HepG2 (cell line): ENCODE data around the gene NAIF1. TPM values are rescaled to one million over a fixed set of nuclear protein-coding genes. Genes with fewer than 3 reads are reported as not detected.

Experiments
- ADNP ChIP-seq: sonication (generic); formaldehyde crosslinking; IDR thresholded peaks from 2 replicates; pipeline ENCODE4 v1.4.0; 2020; ENCODE audit warnings: missing genetic modification reagents
- ARHGAP35 ChIP-seq: sonication (generic); formaldehyde crosslinking; IDR thresholded peaks from 2 replicates; pipeline ENCODE4 v1.9.0; 2022; ENCODE audit warnings: mild to moderate bottlenecking, inconsistent platforms, moderate library complexity, missing genetic modification reagents, borderline replicate concordance
- CHD4 ChIP-seq: fragments of 200-600 bp; sonication (generic); IDR thresholded peaks from 2 replicates; pipeline ENCODE4 v1.7.0; 2017; ENCODE audit warnings: mild to moderate bottlenecking, low read length, borderline replicate concordance
- ELF3 ChIP-seq: IDR thresholded peaks from 2 replicates; pipeline ENCODE4 v1.6.1; 2016; ENCODE audit warnings: missing genetic modification reagents, missing compliant biosample characterization
- HBP1 ChIP-seq: IDR thresholded peaks from 2 replicates; pipeline ENCODE4 v1.6.1; 2016; ENCODE audit warnings: low read depth, control low read depth
- HNRNPL ChIP-seq: fragments of 200-400 bp; formaldehyde crosslinking; IDR thresholded peaks from 2 replicates; pipeline ENCODE4 v1.6.1; 2017; ENCODE audit warnings: mild to moderate bottlenecking, low read depth, low read length
- MAFK ChIP-seq, 2 experiments: IDR thresholded peaks in 1 of 2; conservative IDR thresholded peaks in 1 of 2; 2 replicates each; pipeline ENCODE4 v1.6.1; 2011; ENCODE audit warnings: improper control_type of control experiment in 2 of 2, low read length in 2 of 2
- MAX ChIP-seq: IDR thresholded peaks from 2 replicates; pipeline ENCODE4 v1.6.1; 2012; ENCODE audit warnings: inconsistent platforms
- MTA3 ChIP-seq: sonication (generic); formaldehyde crosslinking; IDR thresholded peaks from 2 replicates; pipeline ENCODE4 v1.4.0; 2020; ENCODE audit warnings: missing genetic modification reagents
- MXI1 ChIP-seq: IDR thresholded peaks from 3 replicates; pipeline ENCODE4 v1.6.1; 2012; ENCODE audit warnings: low read depth, low read length, inconsistent platforms, borderline replicate concordance
- PHF5A ChIP-seq: IDR thresholded peaks from one replicate; pipeline ENCODE4 v1.6.1; 2018; ENCODE audit warnings: low read depth, missing genetic modification reagents; ENCODE audit not compliant: unreplicated experiment
- SMAD1 ChIP-seq: sonication (generic); formaldehyde crosslinking; IDR thresholded peaks from 2 replicates; pipeline ENCODE4 v1.4.0; 2020; ENCODE audit warnings: missing genetic modification reagents, low read depth, mild to moderate bottlenecking, borderline replicate concordance
- ZBTB43 ChIP-seq: sonication (generic); formaldehyde crosslinking; conservative IDR thresholded peaks from 2 replicates; pipeline ENCODE4 v1.4.0; 2020; ENCODE audit warnings: missing genetic modification reagents
- ZC3H4 ChIP-seq: sonication (generic); formaldehyde crosslinking; IDR thresholded peaks from 2 replicates; pipeline ENCODE4 v1.4.0; 2020; ENCODE audit warnings: missing genetic modification reagents, borderline replicate concordance
- ZMYM3 ChIP-seq: sonication (generic); formaldehyde crosslinking; IDR thresholded peaks from 2 replicates; pipeline ENCODE4 v1.5.1; 2020; ENCODE audit warnings: mild to moderate bottlenecking, missing genetic modification reagents
- ZNF136 ChIP-seq: sonication (generic); formaldehyde crosslinking; IDR thresholded peaks from 2 replicates; pipeline ENCODE4 v1.8.1; 2022; ENCODE audit warnings: low read depth, mild to moderate bottlenecking, moderate library complexity, missing genetic modification reagents
- ZNF263 ChIP-seq: sonication (generic); formaldehyde crosslinking; IDR thresholded peaks from 2 replicates; pipeline ENCODE4 v1.4.0; 2020; ENCODE audit warnings: missing genetic modification reagents
- ZNF460 ChIP-seq: sonication (generic); formaldehyde crosslinking; IDR thresholded peaks from 2 replicates; pipeline ENCODE4 v1.5.1; 2020; ENCODE audit warnings: missing genetic modification reagents, mild to moderate bottlenecking, borderline replicate concordance
- ZNF597 ChIP-seq: sonication (generic); formaldehyde crosslinking; IDR thresholded peaks from 2 replicates; pipeline ENCODE4 v1.5.0; 2020; ENCODE audit warnings: missing genetic modification reagents
- ZNF709 ChIP-seq: sonication (generic); formaldehyde crosslinking; IDR thresholded peaks from 2 replicates; pipeline ENCODE4 v1.5.0; 2020; ENCODE audit warnings: mild to moderate bottlenecking, missing genetic modification reagents
- ZNF766 ChIP-seq: sonication (generic); formaldehyde crosslinking; IDR thresholded peaks from 2 replicates; pipeline ENCODE4 v1.5.0; 2020; ENCODE audit warnings: missing genetic modification reagents, borderline replicate concordance
- ZNF770 ChIP-seq: sonication (generic); formaldehyde crosslinking; IDR thresholded peaks from 2 replicates; pipeline ENCODE4 v1.5.0; 2020; ENCODE audit warnings: mild to moderate bottlenecking, missing genetic modification reagents
- ZNF792 ChIP-seq: IDR thresholded peaks from 2 replicates; pipeline ENCODE4 v1.6.1; 2016
- polyA plus RNA-seq, 8 experiments: library from polyadenylated mRNA; depleted of rRNA in 3 of 8; stranded (reverse) in 7 of 8; unstranded in 1 of 8; fragments of >200 nt; fragmentation: Illumina TruSeq in 4 of 8; extraction: Trizol in 4 of 8; gene quantifications; 2 replicates each; pipeline versions ENCODE4 v1.2.1 to v1.2.3, GENCODE V29; 2011 to 2016; ENCODE audit warnings: low read depth in 4 of 8, missing spikeins in 1 of 8, mixed read lengths in 1 of 8; ENCODE audit not compliant: insufficient read depth in 1 of 8
- total RNA-seq, 5 experiments: library from RNA; depleted of rRNA; stranded (reverse); fragments of >200 nt; fragmentation: Illumina TruSeq; extraction: Trizol; gene quantifications; 2 replicates each; pipeline ENCODE4 v1.2.3, GENCODE V29; 2016; ENCODE audit warnings: low read depth in 1 of 5

Gene NAIF1
- total and polyA plus RNA-seq, 2 of the 13 experiments (the other 11 are each of a cell fraction or from before 2014, with no cell fraction given): 6.0 to 6.9 TPM

- TF ChIP-seq CHD4 (0 out of 2 replicates have a peak, but pooled peaks have one; percentile 5), ARHGAP35 (CRISPR knock-in tag) (no peak), SMAD1 (CRISPR knock-in tag) (0 out of 2 replicates have a peak, but pooled peaks have one; percentile 8), ZC3H4 (CRISPR knock-in tag) (no peak), ZNF597 (CRISPR knock-in tag) (no peak), ADNP (CRISPR knock-in tag) (0 out of 2 replicates have a peak, but pooled peaks have one; percentile 36), ZNF709 (CRISPR knock-in tag) (peak; percentile 24; the same call in 1 of the 2 replicates), ZMYM3 (peak; percentile 85; the same call in 1 of the 2 replicates), ZBTB43 (CRISPR knock-in tag) (0 out of 2 replicates have a peak, but pooled peaks have one; percentile 26), ZNF792 (CRISPR knock-in tag) (no peak), MXI1 (no peak), ZNF136 (CRISPR knock-in tag) (no peak), ZNF766 (CRISPR knock-in tag) (no peak), ZNF263 (CRISPR knock-in tag) (peak; percentile 84), PHF5A (CRISPR knock-in tag) (no peak), HBP1 (CRISPR knock-in tag) (no peak), ELF3 (0 out of 2 replicates have a peak, but pooled peaks have one; percentile 21), ZNF460 (CRISPR knock-in tag) (peak; percentile 87; the same call in 1 of the 2 replicates), MAFK (conservative IDR thresholded peaks at IDR 0.05 in 1 of 2, IDR thresholded peaks at IDR 0.05 in 1 of 2; ENCODE audit: low read length in 2 of 2) (no peak), MTA3 (CRISPR knock-in tag) (no peak), MAX (no peak), HNRNPL (0 out of 2 replicates have a peak, but pooled peaks have one; percentile 42), ZNF770 (CRISPR knock-in tag) (peak; percentile 69)
Measured at GRCh38 chr9:128116104-128117083, 49.3 kb upstream of the NAIF1 start (continued).
